Umbilical cord (tissue), 2 donors: ENCODE measurements around the gene KPNA4. TPM values are rescaled to one million over a fixed set of nuclear protein-coding genes. Genes with fewer than 3 reads are reported as not detected.
A peak's percentile ranks its signal among the peaks of the same experiment; 100 is the strongest.
"Not testable (repeated sequence)": the region's sequence is repeated elsewhere in the genome, so short reads cannot be mapped to it uniquely, and the experiment has no call there.

ENCODE experiments used
- DNase-seq: peaks from one replicate; pipeline ENCODE4 v3.0.0-alpha.2; 2015; ENCODE audit warnings: low spot score
- total RNA-seq: library from RNA; depleted of rRNA; stranded (reverse); fragments of >200 nt; gene quantifications from one replicate; pipeline ENCODE4 v1.2.3, GENCODE V29; 2014; ENCODE audit warnings: low replicate concordance; ENCODE audit not compliant: insufficient read depth

The KPNA4 gene
- total RNA-seq, 1 donor from 2014 or later, result 29.9 TPM

- no peak for DNase-seq
Observed at GRCh38 chr3:160490166-160490565, 75.2 kb downstream of the KPNA4 start.

GRCh38 chr3:160486459-160486869, 78.9 kb downstream of the KPNA4 start:
- peak; percentile 30 for DNase-seq

- no peak for DNase-seq
Observed at GRCh38 chr3:160482796-160483195, 82.6 kb downstream of the KPNA4 start.

- no peak for DNase-seq
Observed at GRCh38 chr3:160481856-160482255, 83.5 kb downstream of the KPNA4 start.

- no peak for DNase-seq
Observed at GRCh38 chr3:160480931-160481330, 84.4 kb downstream of the KPNA4 start.

GRCh38 chr3:160479376-160479775, 86.0 kb downstream of the KPNA4 start:
- DNase-seq, result no peak

GRCh38 chr3:160478338-160478737, 87.0 kb downstream of the KPNA4 start:
- DNase-seq, result peak; percentile 15

GRCh38 chr3:160477750-160478149, 87.6 kb downstream of the KPNA4 start:
- no peak for DNase-seq

- DNase-seq, result no peak
Observed at GRCh38 chr3:160475884-160476283, 89.5 kb downstream of the KPNA4 start.

GRCh38 chr3:160475153-160475552, 90.2 kb downstream of the KPNA4 start:
- DNase-seq, result no peak

GRCh38 chr3:160474416-160474838, 90.9 kb downstream of the KPNA4 start:
- no peak for DNase-seq

GRCh38 chr3:160473978-160474377, 91.4 kb downstream of the KPNA4 start:
- DNase-seq, result peak; percentile 12

- no peak for DNase-seq
Observed at GRCh38 chr3:160473221-160473620, 92.2 kb downstream of the KPNA4 start.

- no peak for DNase-seq
Observed at GRCh38 chr3:160472344-160472743, 93.0 kb downstream of the KPNA4 start.

GRCh38 chr3:160471892-160472291, 93.5 kb downstream of the KPNA4 start:
- DNase-seq, result no peak

GRCh38 chr3:160470181-160470580, 95.2 kb downstream of the KPNA4 start:
- no peak for DNase-seq

GRCh38 chr3:160464971-160465370, 100.4 kb downstream of the KPNA4 start:
- no peak for DNase-seq

GRCh38 chr3:160464321-160464720, 101.0 kb downstream of the KPNA4 start:
- no peak for DNase-seq

- no peak for DNase-seq
Observed at GRCh38 chr3:160460033-160460432, 105.3 kb downstream of the KPNA4 start.

- DNase-seq, result no peak
Observed at GRCh38 chr3:160459450-160459970, 105.9 kb downstream of the KPNA4 start.

- DNase-seq, result no peak
Observed at GRCh38 chr3:160458151-160458550, 107.2 kb downstream of the KPNA4 start.

- no peak for DNase-seq
Observed at GRCh38 chr3:160455846-160456245, 109.5 kb downstream of the KPNA4 start.

GRCh38 chr3:160454995-160455394, 110.4 kb downstream of the KPNA4 start:
- DNase-seq, result no peak

GRCh38 chr3:160452251-160452650, 113.1 kb downstream of the KPNA4 start:
- not testable (repeated sequence) for DNase-seq
